GM21360 (cell line): ENCODE data around the gene PGAP3.
"Not testable (repeated sequence)": the region's sequence is repeated elsewhere in the genome, so short reads cannot be mapped to it uniquely, and the experiment has no call there.

Experiments used
- ATAC-seq: cut with Tn5 transposase; IDR thresholded peaks from one replicate; pipeline ENCODE4 v1.9.1; 2021; ENCODE audit warnings: mild to moderate bottlenecking, moderate library complexity; ENCODE audit not compliant: unreplicated experiment

Gene PGAP3, protein sequence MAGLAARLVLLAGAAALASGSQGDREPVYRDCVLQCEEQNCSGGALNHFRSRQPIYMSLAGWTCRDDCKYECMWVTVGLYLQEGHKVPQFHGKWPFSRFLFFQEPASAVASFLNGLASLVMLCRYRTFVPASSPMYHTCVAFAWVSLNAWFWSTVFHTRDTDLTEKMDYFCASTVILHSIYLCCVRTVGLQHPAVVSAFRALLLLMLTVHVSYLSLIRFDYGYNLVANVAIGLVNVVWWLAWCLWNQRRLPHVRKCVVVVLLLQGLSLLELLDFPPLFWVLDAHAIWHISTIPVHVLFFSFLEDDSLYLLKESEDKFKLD

DNA sequence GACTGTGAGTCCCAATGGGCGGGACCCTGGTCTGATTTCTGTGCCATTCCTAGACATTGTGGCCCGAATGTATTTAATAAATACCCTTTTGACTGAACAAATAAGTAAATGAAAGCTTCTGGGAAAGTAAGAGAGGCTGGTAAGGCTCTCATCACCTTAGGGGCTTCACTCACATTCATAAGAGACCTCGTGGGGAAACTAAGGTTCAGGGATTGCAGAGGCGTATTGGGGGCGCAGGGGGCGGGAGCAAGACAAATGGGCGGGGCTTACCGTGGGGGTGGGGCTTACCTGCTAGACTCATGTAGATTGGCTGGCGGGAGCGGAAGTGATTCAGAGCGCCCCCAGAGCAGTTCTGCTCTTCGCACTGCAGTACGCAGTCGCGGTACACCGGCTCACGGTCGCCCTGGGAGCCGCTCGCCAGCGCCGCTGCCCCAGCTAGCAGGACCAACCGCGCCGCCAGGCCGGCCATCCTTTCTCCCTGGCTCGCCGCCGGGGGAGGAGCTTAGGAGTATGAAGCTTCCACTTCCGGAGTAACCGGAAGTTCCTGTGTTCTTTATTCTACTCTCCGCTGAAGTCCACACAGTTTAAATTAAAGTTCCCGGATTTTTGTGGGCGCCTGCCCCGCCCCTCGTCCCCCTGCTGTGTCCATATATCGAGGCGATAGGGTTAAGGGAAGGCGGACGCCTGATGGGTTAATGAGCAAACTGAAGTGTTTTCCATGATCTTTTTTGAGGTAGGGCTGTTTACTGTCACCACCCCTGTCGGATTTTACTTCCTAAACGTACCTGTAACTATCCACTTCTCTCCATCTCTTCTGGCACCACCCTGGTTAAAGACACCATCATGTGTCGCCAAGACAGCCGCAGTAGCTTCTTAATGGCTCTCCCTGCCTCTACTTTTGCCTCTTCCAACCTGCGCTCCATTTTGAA, at the start of gene PGAP3:
TSS of gene PGAP3 (minus strand) at position 512 of the 929 bp plus-strand sequence. CDS start at position 469, 43 bp downstream.
- peak; percentile 79 for ATAC-seq

DNA sequence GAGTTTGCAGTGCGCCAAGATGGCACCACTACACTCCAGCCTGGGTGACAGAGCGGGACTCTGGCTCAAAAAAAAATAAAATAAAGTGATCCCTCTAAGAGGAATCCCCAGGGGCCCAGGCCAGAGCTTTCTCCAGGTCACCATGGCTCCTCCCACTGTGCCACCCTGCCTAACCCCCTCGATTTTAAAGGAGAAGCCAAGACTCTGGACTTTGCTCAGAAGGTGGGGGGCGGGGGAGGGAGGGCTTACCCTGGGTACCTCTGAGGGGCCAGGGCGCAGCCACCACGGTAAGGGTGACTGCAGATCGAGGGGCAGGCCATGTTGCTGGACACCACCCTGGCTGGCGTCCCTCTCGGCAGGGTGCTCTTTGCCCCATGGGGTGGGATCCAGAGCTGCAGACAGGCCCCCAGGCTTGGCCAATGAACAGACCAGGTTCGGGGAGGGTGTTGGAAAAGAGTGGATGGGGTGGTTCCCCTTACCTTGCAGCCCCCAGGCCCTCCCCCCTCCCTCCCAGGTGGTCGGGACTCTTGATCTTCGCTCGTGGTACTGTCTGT, 49.4 kb upstream of the PGAP3 start:
- ATAC-seq, result no peak

DNA sequence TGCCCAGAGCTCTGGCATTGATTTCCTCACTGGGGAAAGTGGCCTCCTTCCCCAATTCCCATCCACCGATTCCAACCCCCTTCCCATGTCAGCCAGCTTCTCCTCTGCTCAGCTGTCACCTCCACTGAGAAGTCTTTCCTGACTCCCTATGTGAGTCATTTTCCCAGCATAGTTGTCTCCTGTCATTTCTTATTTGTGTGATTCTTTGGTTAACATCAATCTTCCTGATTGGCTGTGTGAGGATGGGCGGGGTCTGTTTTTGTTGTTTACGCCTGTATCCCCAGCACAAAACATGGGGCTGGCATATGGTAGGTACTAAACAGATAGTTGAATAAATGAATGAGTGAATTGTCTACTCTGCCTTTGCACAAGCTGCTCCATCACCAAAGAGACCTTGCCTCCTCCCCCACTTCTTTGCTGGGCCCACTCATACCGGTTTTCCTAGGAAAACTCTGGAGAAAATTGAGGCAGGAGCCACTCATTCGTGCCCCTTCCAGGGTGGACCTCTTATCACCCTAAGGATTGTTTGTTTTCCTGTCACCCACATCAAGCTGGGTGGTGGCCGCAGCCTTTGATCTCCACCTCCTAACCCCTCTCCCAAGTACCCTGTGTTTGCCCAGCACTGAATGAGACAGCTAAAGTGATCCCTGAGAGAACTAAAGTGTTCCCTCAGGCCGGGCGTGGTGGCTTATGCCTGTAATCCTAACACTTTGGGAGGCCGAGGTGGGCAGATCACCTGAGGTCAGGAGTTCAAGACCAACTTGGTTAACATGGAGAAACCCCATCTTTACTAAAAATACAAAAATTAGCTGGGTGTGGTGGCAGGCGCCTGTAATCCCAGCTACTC, 48.7 kb upstream of the PGAP3 start:
- no peak for ATAC-seq

DNA sequence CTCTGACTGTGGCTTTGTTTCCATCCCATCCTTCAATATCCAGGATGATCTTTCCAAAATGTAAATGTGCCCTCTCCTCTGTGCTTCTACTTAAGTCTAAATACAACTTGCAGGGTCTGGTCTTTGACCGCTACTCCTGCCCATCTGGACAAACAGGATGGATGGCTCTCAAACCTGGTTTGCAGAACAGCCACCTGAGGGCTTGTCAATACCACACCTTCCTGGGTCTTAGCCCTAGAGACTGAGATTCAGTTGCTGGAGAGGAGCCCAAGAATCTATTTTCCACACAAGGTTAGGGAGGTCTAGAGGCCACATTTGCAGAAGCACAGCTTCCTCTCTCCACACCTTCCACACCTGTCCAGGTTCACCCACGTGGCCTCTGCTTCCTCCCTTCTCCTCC, 48.0 kb upstream of the PGAP3 start:
- ATAC-seq, result no peak

DNA sequence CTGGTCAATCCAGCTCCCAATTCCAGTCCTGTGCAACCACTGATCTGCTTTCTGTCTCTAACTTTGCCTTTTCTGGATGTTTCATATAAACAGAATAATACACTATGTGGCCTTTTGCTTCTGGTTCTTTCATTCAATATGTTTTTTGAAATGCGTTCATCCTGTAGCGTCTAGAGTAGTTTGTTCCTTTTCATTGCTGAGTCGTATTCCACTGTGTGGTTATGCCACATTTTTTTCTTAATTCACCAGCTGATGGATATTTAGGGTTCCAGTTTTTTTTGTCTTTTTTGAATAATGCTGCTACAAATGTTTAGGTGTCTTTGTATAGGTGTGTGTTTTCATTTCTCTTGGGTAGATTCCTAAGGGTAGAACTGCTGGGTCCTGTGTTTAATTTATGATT, 44.7 kb upstream of the PGAP3 start:
- ATAC-seq, result no peak

DNA sequence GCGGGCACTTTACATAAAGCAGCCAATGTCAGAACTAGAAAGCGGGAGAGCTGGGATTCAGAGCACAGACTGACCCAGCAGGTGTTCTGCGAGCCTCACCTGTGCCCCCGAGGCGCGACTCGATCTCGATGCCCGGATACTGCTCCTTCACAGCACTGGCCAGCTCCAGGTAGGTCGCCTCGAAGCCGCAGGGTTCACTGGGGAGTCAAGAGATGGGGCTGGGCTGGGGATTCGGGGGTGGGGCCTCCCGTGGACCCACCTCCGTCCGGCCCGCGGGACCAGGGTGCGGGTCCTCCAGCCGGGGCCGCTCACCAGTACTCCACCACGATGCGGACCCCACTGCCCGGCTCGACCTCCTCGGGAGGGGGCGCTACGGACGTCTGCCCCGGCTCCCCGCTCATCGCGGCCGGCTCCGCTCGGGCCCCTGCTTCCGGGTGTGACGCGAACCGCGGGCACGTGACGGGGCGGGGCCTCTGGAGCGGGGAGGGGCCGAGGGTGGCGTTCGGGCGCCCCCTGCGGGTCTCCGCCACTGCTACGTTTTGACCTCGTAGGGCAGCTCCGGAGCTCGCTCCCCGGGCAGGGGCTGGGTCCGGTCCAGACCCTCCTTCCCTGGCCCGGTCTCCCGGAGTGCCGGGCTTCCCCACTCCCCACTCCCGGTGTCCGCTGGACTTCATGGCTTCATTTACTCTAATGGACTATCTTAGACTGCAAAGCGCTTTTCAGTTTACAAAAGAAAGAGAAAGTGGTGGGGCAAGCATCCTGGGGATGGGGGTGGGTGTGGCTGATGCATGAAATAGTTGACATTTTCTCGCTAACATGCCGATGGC, 42.5 kb upstream of the PGAP3 start, which contains the start of gene MIEN1:
TSS of gene MIEN1 (minus strand) at position 438 of the 827 bp plus-strand sequence. CDS start at position 401, 37 bp downstream.
- ATAC-seq, result peak; percentile 80

DNA sequence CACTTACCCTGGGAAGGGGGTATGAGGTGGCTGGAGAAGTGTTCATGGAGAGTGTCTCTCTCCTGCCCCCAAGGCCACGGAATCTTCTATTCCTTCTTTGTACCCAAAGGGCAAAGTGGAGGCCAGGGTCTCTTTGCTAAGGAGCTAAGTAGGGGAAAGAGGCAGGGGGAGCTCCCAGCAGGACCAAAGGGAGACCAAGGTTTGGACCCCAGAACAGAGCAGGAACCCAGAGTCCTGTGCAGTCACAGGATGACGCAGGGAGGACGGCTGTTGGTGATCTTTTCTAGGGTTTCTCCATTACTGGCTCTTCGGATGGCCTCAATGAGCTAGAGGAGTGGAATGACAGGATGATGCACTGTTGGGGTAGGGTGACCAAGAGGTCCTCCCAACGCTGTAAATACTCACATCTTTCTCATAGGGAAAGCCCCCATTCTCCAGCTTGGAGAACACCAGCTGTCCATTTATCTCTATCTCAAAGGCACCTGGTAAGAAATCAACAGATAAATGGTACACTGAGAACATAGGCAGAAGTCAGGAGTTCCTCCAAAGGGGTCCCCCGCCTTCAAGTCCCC, 41.5 kb upstream of the PGAP3 start:
- ATAC-seq, result no peak

DNA sequence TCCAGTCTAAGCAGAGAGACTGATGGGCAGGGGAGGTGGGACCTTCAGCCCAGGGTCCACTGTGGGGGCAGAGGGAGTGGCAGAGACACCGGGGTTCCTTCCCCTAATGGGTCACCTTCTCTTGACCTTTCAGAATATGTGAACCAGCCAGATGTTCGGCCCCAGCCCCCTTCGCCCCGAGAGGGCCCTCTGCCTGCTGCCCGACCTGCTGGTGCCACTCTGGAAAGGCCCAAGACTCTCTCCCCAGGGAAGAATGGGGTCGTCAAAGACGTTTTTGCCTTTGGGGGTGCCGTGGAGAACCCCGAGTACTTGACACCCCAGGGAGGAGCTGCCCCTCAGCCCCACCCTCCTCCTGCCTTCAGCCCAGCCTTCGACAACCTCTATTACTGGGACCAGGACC, 39.7 kb upstream of the PGAP3 start:
- ATAC-seq, result no peak

DNA sequence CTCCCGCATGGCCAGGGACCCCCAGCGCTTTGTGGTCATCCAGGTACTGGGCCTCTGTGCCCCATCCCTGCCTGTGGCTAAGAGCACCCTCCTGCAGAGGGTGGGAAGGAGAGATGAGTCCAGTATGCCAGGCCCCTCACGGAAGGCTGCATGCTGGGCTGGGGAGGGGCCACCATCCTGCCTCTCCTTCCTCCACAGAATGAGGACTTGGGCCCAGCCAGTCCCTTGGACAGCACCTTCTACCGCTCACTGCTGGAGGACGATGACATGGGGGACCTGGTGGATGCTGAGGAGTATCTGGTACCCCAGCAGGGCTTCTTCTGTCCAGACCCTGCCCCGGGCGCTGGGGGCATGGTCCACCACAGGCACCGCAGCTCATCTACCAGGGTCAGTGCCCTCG, 38.8 kb upstream of the PGAP3 start:
- no peak for ATAC-seq

DNA sequence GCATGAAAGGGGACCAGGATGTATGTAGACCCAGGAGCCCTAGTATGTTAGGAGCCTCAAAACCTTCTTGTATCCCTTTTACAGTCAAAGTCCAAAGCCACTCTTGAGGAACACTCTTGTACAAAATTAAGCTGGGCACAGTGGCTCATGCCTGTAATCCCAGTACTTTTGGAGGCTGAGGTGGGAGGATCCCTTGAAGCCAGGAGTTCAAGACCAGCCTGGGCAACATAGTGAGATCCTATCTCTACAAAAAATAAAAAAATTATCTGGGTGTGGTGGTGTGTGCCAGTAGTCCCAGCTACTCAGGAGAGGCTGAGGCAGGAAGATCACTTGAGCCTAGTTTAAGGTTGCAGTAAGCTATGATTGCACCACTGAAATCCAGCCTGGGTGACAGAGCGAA, 38.1 kb upstream of the PGAP3 start:
- ATAC-seq, result not testable (repeated sequence)

DNA sequence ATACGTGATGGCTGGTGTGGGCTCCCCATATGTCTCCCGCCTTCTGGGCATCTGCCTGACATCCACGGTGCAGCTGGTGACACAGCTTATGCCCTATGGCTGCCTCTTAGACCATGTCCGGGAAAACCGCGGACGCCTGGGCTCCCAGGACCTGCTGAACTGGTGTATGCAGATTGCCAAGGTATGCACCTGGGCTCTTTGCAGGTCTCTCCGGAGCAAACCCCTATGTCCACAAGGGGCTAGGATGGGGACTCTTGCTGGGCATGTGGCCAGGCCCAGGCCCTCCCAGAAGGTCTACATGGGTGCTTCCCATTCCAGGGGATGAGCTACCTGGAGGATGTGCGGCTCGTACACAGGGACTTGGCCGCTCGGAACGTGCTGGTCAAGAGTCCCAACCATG, 36.9 kb upstream of the PGAP3 start:
- ATAC-seq, result no peak

DNA sequence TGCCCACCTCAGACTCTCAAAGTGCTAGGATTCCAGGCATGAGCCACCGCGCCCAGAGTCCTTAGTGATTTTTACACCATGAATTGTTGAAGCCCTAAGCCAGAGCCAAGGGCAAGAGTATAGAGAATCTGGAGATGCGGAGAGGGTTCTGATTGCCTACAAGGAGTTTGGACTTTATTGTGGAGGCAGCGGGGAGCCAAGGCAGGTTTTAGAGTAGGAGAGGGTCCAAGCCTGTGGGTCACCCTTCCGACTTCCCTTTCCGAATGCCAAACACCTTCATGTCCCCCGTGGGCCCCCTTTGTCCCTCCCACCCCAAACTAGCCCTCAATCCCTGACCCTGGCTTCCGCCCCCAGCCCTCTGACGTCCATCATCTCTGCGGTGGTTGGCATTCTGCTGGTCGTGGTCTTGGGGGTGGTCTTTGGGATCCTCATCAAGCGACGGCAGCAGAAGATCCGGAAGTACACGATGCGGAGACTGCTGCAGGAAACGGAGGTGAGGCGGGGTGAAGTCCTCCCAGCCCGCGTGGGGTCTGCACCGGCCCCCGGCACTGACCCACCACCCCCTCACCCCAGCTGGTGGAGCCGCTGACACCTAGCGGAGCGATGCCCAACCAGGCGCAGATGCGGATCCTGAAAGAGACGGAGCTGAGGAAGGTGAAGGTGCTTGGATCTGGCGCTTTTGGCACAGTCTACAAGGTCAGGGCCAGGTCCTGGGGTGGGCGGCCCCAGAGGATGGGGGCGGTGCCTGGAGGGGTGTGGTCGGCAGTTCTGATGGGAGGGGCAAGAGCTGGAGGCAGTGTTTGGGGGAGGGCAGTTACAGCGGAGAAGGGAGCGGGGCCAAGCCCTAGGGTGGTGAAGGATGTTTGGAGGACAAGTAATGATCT, 35.4 kb upstream of the PGAP3 start:
- no peak for ATAC-seq

DNA sequence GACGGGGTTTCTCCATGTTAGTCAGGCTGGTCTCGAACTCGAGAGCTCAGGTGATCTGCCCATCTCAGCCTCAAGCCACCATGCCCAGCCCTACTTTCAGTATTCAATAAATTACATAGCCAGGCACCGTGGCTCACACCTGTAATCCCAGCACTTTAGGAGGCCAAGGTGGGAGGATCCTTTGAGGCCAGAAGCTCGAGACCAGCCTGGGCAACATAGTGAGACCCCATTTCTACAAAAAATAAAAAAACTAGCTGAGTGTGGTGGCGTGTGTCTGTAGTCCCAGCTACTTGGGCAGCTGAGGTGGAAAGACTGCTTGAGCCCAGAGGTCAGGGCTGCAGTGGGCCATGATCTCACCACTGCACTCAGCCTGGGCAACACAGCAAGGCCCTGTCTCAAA, 34.2 kb upstream of the PGAP3 start:
- ATAC-seq, result no peak

DNA sequence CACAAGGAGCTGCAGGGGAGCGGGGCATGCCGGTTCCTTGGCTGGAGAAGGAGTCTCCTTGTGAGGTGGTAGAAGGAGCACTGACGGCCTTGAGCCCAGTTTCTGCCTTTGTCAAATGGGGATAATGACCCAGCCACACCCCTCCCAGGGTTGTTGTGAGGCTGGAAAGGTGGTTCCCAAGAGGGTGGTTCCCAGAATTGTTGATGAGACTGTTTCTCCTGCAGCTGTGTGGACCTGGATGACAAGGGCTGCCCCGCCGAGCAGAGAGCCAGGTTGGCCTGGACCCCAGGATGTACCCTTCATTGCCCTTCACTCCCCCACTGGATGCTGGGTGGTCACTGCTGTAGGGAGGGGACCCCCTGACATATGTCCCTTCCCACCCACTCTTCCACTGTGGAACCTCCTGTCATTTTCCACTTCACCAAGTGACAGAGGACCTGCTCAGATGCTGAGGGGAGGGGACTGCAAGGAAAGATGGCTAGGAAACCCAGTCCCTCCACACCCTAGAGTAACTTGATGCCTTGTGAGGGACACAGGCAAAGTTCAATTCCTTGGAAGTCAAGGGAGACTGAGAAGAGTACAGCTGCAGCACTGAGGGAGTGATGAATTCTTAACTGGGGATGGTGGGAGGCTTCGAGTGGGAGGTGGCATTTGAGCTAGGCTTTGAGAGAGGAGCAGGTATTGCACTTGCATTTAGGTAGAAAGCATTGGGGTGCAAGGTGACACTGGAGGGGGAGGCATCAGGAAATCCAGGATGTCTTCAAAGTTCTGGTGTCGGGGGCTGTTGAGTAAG, 31.9 kb upstream of the PGAP3 start:
- ATAC-seq, result no peak

DNA sequence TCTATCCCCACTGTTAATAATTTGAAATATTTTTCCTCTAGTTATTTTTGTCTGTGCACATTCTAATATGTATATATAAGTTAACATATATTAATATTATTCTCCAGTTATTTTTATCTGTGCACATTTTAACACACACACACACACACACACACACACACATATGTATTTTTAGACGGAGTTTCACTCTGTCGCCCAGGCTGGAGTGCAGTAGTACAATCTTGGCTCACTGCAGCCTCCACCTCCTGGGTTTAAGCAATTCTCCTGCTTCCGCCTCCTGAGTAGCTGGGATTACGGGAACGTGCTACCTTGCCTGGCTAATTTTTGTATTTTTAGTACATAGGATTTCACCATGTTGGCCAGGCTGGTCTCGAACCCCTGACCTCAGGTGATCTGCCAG, 29.8 kb upstream of the PGAP3 start:
- ATAC-seq, result no peak

DNA sequence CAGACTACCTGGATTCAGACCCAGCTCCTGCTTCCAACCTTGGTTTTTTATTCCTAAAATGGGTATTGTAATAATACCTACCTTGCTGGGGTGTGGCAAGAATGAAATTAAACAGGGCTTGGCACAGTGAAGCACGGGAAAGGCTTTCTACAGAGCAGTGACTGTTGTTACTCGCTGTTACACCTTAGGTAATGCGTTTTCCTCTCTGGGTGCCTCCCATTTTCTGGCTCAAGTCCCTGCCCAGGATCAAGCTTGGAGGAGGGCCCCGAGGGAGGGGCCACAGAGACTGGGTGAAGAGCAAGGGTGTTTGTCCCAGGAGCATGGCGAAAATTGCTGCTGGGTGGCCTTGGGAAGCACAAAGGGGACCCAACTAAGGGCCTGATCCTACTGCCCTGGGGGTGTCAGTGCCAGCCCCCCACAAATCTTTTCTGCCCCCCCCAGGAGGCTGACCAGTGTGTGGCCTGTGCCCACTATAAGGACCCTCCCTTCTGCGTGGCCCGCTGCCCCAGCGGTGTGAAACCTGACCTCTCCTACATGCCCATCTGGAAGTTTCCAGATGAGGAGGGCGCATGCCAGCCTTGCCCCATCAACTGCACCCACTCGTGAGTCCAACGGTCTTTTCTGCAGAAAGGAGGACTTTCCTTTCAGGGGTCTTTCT, 29.2 kb upstream of the PGAP3 start:
- no peak for ATAC-seq
